H9 (cell line): Measurements from ENCODE around the gene CPA2. TPM values are rescaled to one million over a fixed set of nuclear protein-coding genes. Genes with fewer than 3 reads are reported as not detected.

Experiments used
- DNase-seq: peaks from one replicate; pipeline ENCODE4 v3.0.0-alpha.2; 2017
- H2AFZ ChIP-seq: one replicate; pipeline ENCODE4 v1.6.1; 2013; ENCODE audit warnings: mild to moderate bottlenecking, low read length, control low read depth, moderate library complexity
- H2AK5ac ChIP-seq: 2 replicates; pipeline ENCODE4 v1.6.1; 2013; ENCODE audit warnings: low read length, control low read depth, mixed read lengths; ENCODE audit not compliant: insufficient read length
- H2BK120ac ChIP-seq: one replicate; pipeline ENCODE4 v1.6.1; 2013; ENCODE audit warnings: low read depth, mild to moderate bottlenecking, low read length, control low read depth, inconsistent platforms; ENCODE audit not compliant: poor library complexity, severe bottlenecking
- H2BK12ac ChIP-seq: 2 replicates; pipeline ENCODE4 v1.6.1; 2013; ENCODE audit warnings: low read length, control low read depth, mixed read lengths, low read depth; ENCODE audit not compliant: insufficient read length
- H2BK15ac ChIP-seq: 2 replicates; pipeline ENCODE4 v1.6.1; 2013; ENCODE audit warnings: low read depth, low read length, control low read depth
- H2BK20ac ChIP-seq: one replicate; pipeline ENCODE4 v1.6.1; 2013; ENCODE audit warnings: low read depth, mild to moderate bottlenecking, low read length, control low read depth, inconsistent platforms; ENCODE audit not compliant: poor library complexity, severe bottlenecking
- H2BK5ac ChIP-seq: 2 replicates; pipeline ENCODE4 v1.6.1; 2013; ENCODE audit warnings: low read length, control low read depth, mixed read lengths; ENCODE audit not compliant: insufficient read length
- H3K14ac ChIP-seq: 2 replicates; pipeline ENCODE4 v1.6.1; 2013; ENCODE audit warnings: low read length, control low read depth; ENCODE audit not compliant: insufficient read depth
- H3K18ac ChIP-seq: 2 replicates; pipeline ENCODE4 v1.6.1; 2013; ENCODE audit warnings: low read depth, mild to moderate bottlenecking, mixed read lengths, low read length, control low read depth; ENCODE audit not compliant: insufficient read length
- H3K23ac ChIP-seq: 2 replicates; pipeline ENCODE4 v1.6.1; 2013; ENCODE audit warnings: low read length, control low read depth, mixed read lengths, low read depth; ENCODE audit not compliant: insufficient read length
- H3K23me2 ChIP-seq: 2 replicates; pipeline ENCODE4 v1.6.1; 2013; ENCODE audit warnings: low read depth, mild to moderate bottlenecking, mixed read lengths, low read length, control low read depth; ENCODE audit not compliant: insufficient read length, poor library complexity, severe bottlenecking
- H3K27ac ChIP-seq: 2 replicates; pipeline ENCODE4 v1.5.1; 2013; ENCODE audit warnings: low read length, control low read depth, mixed read lengths, low read depth; ENCODE audit not compliant: insufficient read length
- H3K27me3 ChIP-seq: 2 replicates; pipeline ENCODE4 v1.6.1; 2013; ENCODE audit warnings: low read length, control low read depth, inconsistent platforms; ENCODE audit not compliant: insufficient read depth
- H3K4ac ChIP-seq: 2 replicates; pipeline ENCODE4 v1.6.1; 2013; ENCODE audit warnings: low read depth, mild to moderate bottlenecking, control low read depth, inconsistent platforms, low read length, moderate library complexity
- H3K4me1 ChIP-seq: 2 replicates; pipeline ENCODE4 v1.6.1; 2013; ENCODE audit warnings: low read length, control low read depth, inconsistent platforms; ENCODE audit not compliant: insufficient read depth
- H3K4me2 ChIP-seq: 2 replicates; pipeline ENCODE4 v1.6.1; 2013; ENCODE audit warnings: low read length, control low read depth, mixed read lengths; ENCODE audit not compliant: insufficient read length, insufficient read depth
- H3K56ac ChIP-seq: 2 replicates; pipeline ENCODE4 v1.6.1; 2013; ENCODE audit warnings: low read depth, mild to moderate bottlenecking, mixed read lengths, low read length, control low read depth; ENCODE audit not compliant: insufficient read length
- H3K79me1 ChIP-seq: 2 replicates; pipeline ENCODE4 v1.6.1; 2013; ENCODE audit warnings: low read depth, mild to moderate bottlenecking, moderate library complexity, low read length, control low read depth, inconsistent platforms; ENCODE audit not compliant: insufficient read depth, poor library complexity, severe bottlenecking
- H3K79me2 ChIP-seq: 2 replicates; pipeline ENCODE4 v1.6.1; 2013; ENCODE audit warnings: low read length, control low read depth, inconsistent platforms; ENCODE audit not compliant: insufficient read depth
- H3K9ac ChIP-seq: 2 replicates; pipeline ENCODE4 v1.6.1; 2013; ENCODE audit warnings: low read length, control low read depth, mixed read lengths; ENCODE audit not compliant: insufficient read length; ENCODE audit errors: extremely low read depth
- H3K9me3 ChIP-seq: one replicate; pipeline ENCODE4 v1.6.1; 2013; ENCODE audit warnings: low read depth, low read length, inconsistent platforms; ENCODE audit not compliant: control insufficient read depth
- H3T11ph ChIP-seq: one replicate; pipeline ENCODE4 v1.6.1; 2013; ENCODE audit warnings: mild to moderate bottlenecking, low read length, control low read depth, inconsistent platforms
- H4K20me1 ChIP-seq: one replicate; pipeline ENCODE4 v1.6.1; 2013; ENCODE audit not compliant: control insufficient read depth, insufficient read length, insufficient read depth
- H4K5ac ChIP-seq: 2 replicates; pipeline ENCODE4 v1.6.1; 2013; ENCODE audit warnings: low read depth, mild to moderate bottlenecking, mixed read lengths, low read length, control low read depth; ENCODE audit not compliant: insufficient read length
- H4K8ac ChIP-seq: replicated peaks from 2 replicates; pipeline ENCODE4 v1.6.1; 2013; ENCODE audit warnings: low read length, control low read depth, mixed read lengths, low read depth; ENCODE audit not compliant: insufficient read length
- H4K91ac ChIP-seq: 2 replicates; pipeline ENCODE4 v1.6.1; 2013; ENCODE audit warnings: low read depth, mild to moderate bottlenecking, moderate library complexity, mixed read lengths, low read length, control low read depth; ENCODE audit not compliant: insufficient read length
- H3K27ac Mint-ChIP-seq, 3 experiments: 2 replicates in 2 of 3; 3 replicates in 1 of 3; pipeline ENCODE4 v1.8.0; 2020 to 2021; ENCODE audit warnings: mixed read lengths in 3 of 3, mild to moderate bottlenecking in 1 of 3, moderate library complexity in 1 of 3
- H3K27me3 Mint-ChIP-seq: 2 replicates; pipeline ENCODE4 v1.8.0; 2021; ENCODE audit warnings: low read depth, mild to moderate bottlenecking, moderate library complexity, mixed read lengths
- H3K36me3 Mint-ChIP-seq, 3 experiments: 2 replicates in 2 of 3; 3 replicates in 1 of 3; pipeline ENCODE4 v1.8.0; 2020 to 2021; ENCODE audit warnings: low read depth in 3 of 3, mixed read lengths in 3 of 3; ENCODE audit not compliant: insufficient read depth in 1 of 3
- H3K4me1 Mint-ChIP-seq, 2 experiments: 2 replicates each; pipeline ENCODE4 v1.8.0; 2020; ENCODE audit warnings: mixed read lengths in 2 of 2
- H3K4me3 Mint-ChIP-seq, 2 experiments: 2 replicates in 1 of 2; 3 replicates in 1 of 2; pipeline ENCODE4 v1.8.0; 2020 to 2021; ENCODE audit warnings: mild to moderate bottlenecking in 2 of 2, mixed read lengths in 2 of 2, moderate library complexity in 1 of 2
- H3K9me3 Mint-ChIP-seq, 2 experiments: 2 replicates in 1 of 2; 3 replicates in 1 of 2; pipeline ENCODE4 v1.8.0; 2020; ENCODE audit warnings: mild to moderate bottlenecking in 2 of 2, mixed read lengths in 2 of 2, moderate library complexity in 1 of 2
- WGBS: extraction: QIAGEN DNeasy Blood & Tissue Kit; methylation state at CpG from one replicate; pipeline ENCODE4 v1.1.7; 2013; ENCODE audit warnings: missing lambda C conversion rate, low lambda C conversion rate, mixed read lengths; ENCODE audit not compliant: insufficient read length; ENCODE audit errors: extremely low coverage; 5-methylcytosine and 5-hydroxymethylcytosine counted together
- total RNA-seq: library from RNA; stranded (reverse); gene quantifications from 2 replicates; pipeline ENCODE4 v1.2.1, GENCODE V29; 2021
- TF ChIP-seq, protein P1 (sequence below): fragments of 200-600 bp; sonication (generic); conservative IDR thresholded peaks from 3 replicates; pipeline ENCODE4 v1.8.0; 2021; ENCODE audit warnings: antibody characterized with exemption, mild to moderate bottlenecking

The CPA2 gene
- total RNA-seq, 1 experiment from 2014 or later = not detected

DNA sequence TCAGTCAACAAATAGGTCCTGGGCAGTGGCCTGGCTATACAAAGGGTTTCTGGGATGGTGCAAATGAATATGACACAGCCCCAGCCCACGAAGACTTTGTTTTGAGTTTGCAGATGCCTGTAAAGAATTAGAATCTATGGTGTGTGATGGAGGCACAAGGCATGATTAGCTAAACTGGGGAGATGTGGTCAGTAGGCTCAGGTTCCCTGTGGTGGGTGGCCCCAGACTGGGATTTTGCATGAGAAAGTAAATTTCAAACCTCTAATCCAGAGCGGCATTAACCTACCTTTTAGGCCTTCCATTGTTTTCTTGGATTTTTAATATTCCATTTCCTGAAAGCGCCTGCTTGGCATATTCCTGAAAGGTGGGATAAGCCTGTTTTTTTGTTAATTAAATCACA is 71.6 kb downstream of the CPA2 start:
- Histone ChIP-seq H3K23ac (no peak overlapping the region), H3K27me3 (no peaks in the 10 kb centered on the region), H3K56ac (no peak overlapping the region), H3K79me2 (no peaks in the 10 kb centered on the region), H2AK5ac (no peak overlapping the region), H4K91ac (no peak overlapping the region), H3K4me2 (no peak overlapping the region), H4K8ac (no peak overlapping the region), H4K5ac (no peak overlapping the region), H3K9me3 (no peaks in the 10 kb centered on the region), H2BK120ac (no peak overlapping the region), H2BK20ac (no peak overlapping the region), H3K27ac (no peak overlapping the region), H3K79me1 (no peaks in the 10 kb centered on the region), H2AFZ (no peak overlapping the region), H3K4ac (no peak overlapping the region), H3K4me1 (peaks cover 6% of the 10 kb centered on the region; the same call in 1 of the 2 replicates), H3K23me2 (no peaks in the 10 kb centered on the region), H3K9ac (no peak overlapping the region), H3T11ph (no peak overlapping the region), H2BK12ac (no peak overlapping the region), H4K20me1 (no peaks in the 10 kb centered on the region), H3K18ac (no peak overlapping the region), H3K14ac (peak overlapping the region; percentile 22; the same call in 1 of the 2 replicates), H2BK15ac (no peak overlapping the region), H2BK5ac (no peak overlapping the region)
- H3K4me3 Mint-ChIP-seq = no peak overlapping the region; a peak in 1 of 5 replicates
- TF ChIP-seq, protein P1, sequence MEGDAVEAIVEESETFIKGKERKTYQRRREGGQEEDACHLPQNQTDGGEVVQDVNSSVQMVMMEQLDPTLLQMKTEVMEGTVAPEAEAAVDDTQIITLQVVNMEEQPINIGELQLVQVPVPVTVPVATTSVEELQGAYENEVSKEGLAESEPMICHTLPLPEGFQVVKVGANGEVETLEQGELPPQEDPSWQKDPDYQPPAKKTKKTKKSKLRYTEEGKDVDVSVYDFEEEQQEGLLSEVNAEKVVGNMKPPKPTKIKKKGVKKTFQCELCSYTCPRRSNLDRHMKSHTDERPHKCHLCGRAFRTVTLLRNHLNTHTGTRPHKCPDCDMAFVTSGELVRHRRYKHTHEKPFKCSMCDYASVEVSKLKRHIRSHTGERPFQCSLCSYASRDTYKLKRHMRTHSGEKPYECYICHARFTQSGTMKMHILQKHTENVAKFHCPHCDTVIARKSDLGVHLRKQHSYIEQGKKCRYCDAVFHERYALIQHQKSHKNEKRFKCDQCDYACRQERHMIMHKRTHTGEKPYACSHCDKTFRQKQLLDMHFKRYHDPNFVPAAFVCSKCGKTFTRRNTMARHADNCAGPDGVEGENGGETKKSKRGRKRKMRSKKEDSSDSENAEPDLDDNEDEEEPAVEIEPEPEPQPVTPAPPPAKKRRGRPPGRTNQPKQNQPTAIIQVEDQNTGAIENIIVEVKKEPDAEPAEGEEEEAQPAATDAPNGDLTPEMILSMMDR = no peak
- H3K27ac Mint-ChIP-seq = peak overlapping the region; percentile 49 to 95 (median 92); a peak in 4 of 7 replicates
- H3K9me3 Mint-ChIP-seq = no peaks in the 10 kb centered on the region
- no peak for DNase-seq
- no peaks in the 10 kb centered on the region for H3K27me3 Mint-ChIP-seq
- peaks cover 21 to 25% of the 10 kb centered on the region in 2 experiments for H3K4me1 Mint-ChIP-seq
- no peaks in the 10 kb centered on the region for H3K36me3 Mint-ChIP-seq
- WGBS = no CpG with 5 or more reads among the region's 3 CpGs

Other genes with a start within 250 kb of the CPA2 start
- 30.1 and 30.8 TPM in 2 replicates for gene ZC3HC1, start 215.5 kb upstream of the CPA2 start, total RNA-seq
- 16.7 and 17.3 TPM in 2 replicates for gene KLHDC10, start 196.3 kb upstream of the CPA2 start, total RNA-seq
- 30.8 and 33.9 TPM in 2 replicates for gene TMEM209, start 61.5 kb upstream of the CPA2 start, total RNA-seq
- gene SSMEM1, start 59.0 kb upstream of the CPA2 start, total RNA-seq = not detected in 2 replicates
- not detected in 2 replicates for gene CPA4, start 26.3 kb downstream of the CPA2 start, total RNA-seq
- gene CPA5, start 78.0 kb downstream of the CPA2 start, total RNA-seq = not detected in 2 replicates
- gene CPA1, start 113.6 kb downstream of the CPA2 start, total RNA-seq = not detected in 2 replicates
- 9.2 and 9.7 TPM in 2 replicates for gene CEP41, start 174.2 kb downstream of the CPA2 start, total RNA-seq
- gene MEST, start 225.2 kb downstream of the CPA2 start, total RNA-seq = 112 and 113 TPM in 2 replicates